CD4-positive, alpha-beta memory T cell (primary cell): ENCODE data around the gene AMIGO3. TPM values are rescaled to one million over a fixed set of nuclear protein-coding genes. Genes with fewer than 3 reads are reported as not detected.

Experiments used
- CTCF ChIA-PET: fragments of 350-600 bp; sonication (Branson Sonifier 250); formaldehyde crosslinking; loops from one replicate; lab custom pipeline; 2021; ENCODE audit warnings: inconsistent platforms; ENCODE audit not compliant: partially characterized antibody; lab: Charles Lee
- POLR2A ChIA-PET: fragments of 350-600 bp; sonication (Branson Sonifier 250); formaldehyde crosslinking; loops from one replicate; lab custom pipeline; 2021; ENCODE audit not compliant: partially characterized antibody; lab: Charles Lee
- DNase-seq, 5 donors: peaks; one replicate each; pipeline versions ENCODE4 v3.0.0 to v3.0.0-alpha.2; 2020 to 2022; ENCODE audit warnings: mixed read lengths in 1 of 5
- H3K27ac ChIP-seq: one replicate; pipeline ENCODE4 v1.7.0; 2013; ENCODE audit warnings: low read depth, low read length
- H3K27me3 ChIP-seq: 2 replicates; pipeline ENCODE4 v1.7.0; 2013; ENCODE audit warnings: mild to moderate bottlenecking, low read length, moderate library complexity; ENCODE audit not compliant: insufficient read depth
- H3K36me3 ChIP-seq: 2 replicates; pipeline ENCODE4 v1.7.0; 2013; ENCODE audit warnings: mild to moderate bottlenecking, low read length, moderate library complexity; ENCODE audit not compliant: insufficient read depth
- H3K4me1 ChIP-seq: 2 replicates; pipeline ENCODE4 v1.7.0; 2013; ENCODE audit warnings: mild to moderate bottlenecking, low read length, moderate library complexity; ENCODE audit not compliant: insufficient read depth
- H3K4me3 ChIP-seq, 2 donors: one replicate each; pipeline ENCODE4 v1.7.0; 2013; ENCODE audit warnings: low read length in 2 of 2, mild to moderate bottlenecking in 1 of 2
- H3K9me3 ChIP-seq, 2 donors: one replicate each; pipeline ENCODE4 v1.7.0; 2013; ENCODE audit warnings: low read length in 2 of 2, control low read depth in 1 of 2; ENCODE audit not compliant: control insufficient read depth in 1 of 2
- H3K27ac Mint-ChIP-seq, 7 donors: one replicate each; pipeline ENCODE4 v1.8.0; 2020 to 2021; ENCODE audit warnings: mixed read lengths in 7 of 7, mild to moderate bottlenecking in 6 of 7, inconsistent platforms in 3 of 7, moderate library complexity in 3 of 7
- H3K27me3 Mint-ChIP-seq, 2 donors: one replicate each; pipeline ENCODE4 v1.8.0; 2020 to 2021; ENCODE audit warnings: mixed read lengths in 2 of 2
- H3K36me3 Mint-ChIP-seq, 2 donors: one replicate each; pipeline ENCODE4 v1.8.0; 2020 to 2021; ENCODE audit warnings: mixed read lengths in 2 of 2, inconsistent platforms in 1 of 2, mild to moderate bottlenecking in 1 of 2
- H3K4me1 Mint-ChIP-seq, 4 donors: one replicate each; pipeline ENCODE4 v1.8.0; 2020 to 2021; ENCODE audit warnings: mixed read lengths in 4 of 4, mild to moderate bottlenecking in 1 of 4
- H3K4me3 Mint-ChIP-seq, 8 donors: one replicate each; pipeline ENCODE4 v1.8.0; 2020 to 2021; ENCODE audit warnings: mixed read lengths in 8 of 8, mild to moderate bottlenecking in 7 of 8, moderate library complexity in 6 of 8, inconsistent platforms in 3 of 8
- H3K9me3 Mint-ChIP-seq, 8 donors: one replicate each; pipeline ENCODE4 v1.8.0; 2020 to 2021; ENCODE audit warnings: mixed read lengths in 8 of 8, mild to moderate bottlenecking in 5 of 8, inconsistent platforms in 3 of 8, moderate library complexity in 1 of 8
- intact Hi-C: fragments of 100-400 bp; cut with micrococcal nuclease; formaldehyde crosslinking; loops from one replicate; pipeline ENCODE4 v1.15.1; 2023
- polyA plus RNA-seq, 2 donors: library from polyadenylated mRNA; unstranded; fragments of 300-500 nt; fragmentation: Illumina TruSeq; gene quantifications; one replicate each; pipeline ENCODE4 v1.2.3, GENCODE V29; 2021
- total RNA-seq, 2 experiments: library from RNA; stranded (reverse); gene quantifications; one replicate each; pipeline ENCODE4 v1.2.3, GENCODE V29; 2021

AMIGO3 gene
- total and polyA plus RNA-seq, 4 experiments from 2014 or later = not detected

- Mint-ChIP-seq H3K4me1 (peaks cover 10 to 23% (median 12%) of the 10 kb centered on the region in 4 donors), H3K4me3 (no peak overlapping the region), H3K9me3 (no peaks in the 10 kb centered on the region), H3K27me3 (no peaks in the 10 kb centered on the region), H3K27ac (no peak overlapping the region), H3K36me3 (peaks cover 34 to 57% of the 10 kb centered on the region in 2 donors)
- ChIA-PET CTCF (no interaction called here), POLR2A (no interaction called here)
- no peak for DNase-seq
- H3K9me3 ChIP-seq = no peaks in the 10 kb centered on the region
- no peaks in the 10 kb centered on the region for H3K27me3 ChIP-seq
- intact Hi-C loops = no loop called here
- no peak overlapping the region for H3K27ac ChIP-seq
- H3K4me1 ChIP-seq = peaks cover 11% of the 10 kb centered on the region
- H3K4me3 ChIP-seq = no peak overlapping the region
- H3K36me3 ChIP-seq = peaks cover 82% of the 10 kb centered on the region
Observed at GRCh38 chr3:49680493-49681231, 38.8 kb downstream of the AMIGO3 start.

- Histone ChIP-seq H3K4me3 (no peak overlapping the region), H3K27me3 (no peaks in the 10 kb centered on the region), H3K9me3 (no peaks in the 10 kb centered on the region), H3K4me1 (peaks cover 32% of the 10 kb centered on the region), H3K27ac (no peak overlapping the region), H3K36me3 (peaks cover 51% of the 10 kb centered on the region)
- Mint-ChIP-seq H3K4me3 (peak overlapping the region in 5 of 8 donors; percentile 34 to 43 (median 38)), H3K36me3 (peaks cover 36 to 53% of the 10 kb centered on the region in 2 donors), H3K4me1 (peaks cover 24 to 50% (median 38%) of the 10 kb centered on the region in 4 donors), H3K27me3 (no peaks in the 10 kb centered on the region), H3K27ac (peak overlapping the region in 1 of 7 donors; percentile 98), H3K9me3 (no peaks in the 10 kb centered on the region)
- CTCF ChIA-PET = interaction anchor here (2.9 kb wide), 1 partner anchor 136 kb away, joined by 15 read pairs; no protein-coding TSS in a partner anchor
- POLR2A ChIA-PET = interaction anchor here (1.2 kb wide), 1 partner anchor 582 kb away, joined by 3 read pairs; the partner anchor contains the start of gene QRICH1
- DNase-seq = no peak
- intact Hi-C loops = loop anchor here (10.0 kb wide), 1 partner anchor 261 kb away; the partner anchor contains the start of genes RHOA and TCTA
Observed at GRCh38 chr3:49675912-49676311, 43.6 kb downstream of the AMIGO3 start.

- Histone ChIP-seq H3K27ac (peak overlapping the region; percentile 77), H3K9me3 (no peaks in the 10 kb centered on the region), H3K36me3 (peaks cover 38% of the 10 kb centered on the region), H3K27me3 (no peaks in the 10 kb centered on the region), H3K4me3 (peak overlapping the region; percentile 48 to 75), H3K4me1 (peaks cover 32% of the 10 kb centered on the region)
- Mint-ChIP-seq H3K27me3 (no peaks in the 10 kb centered on the region), H3K4me1 (peaks cover 20 to 50% (median 34%) of the 10 kb centered on the region in 4 donors), H3K36me3 (peaks cover 25 to 39% of the 10 kb centered on the region in 2 donors), H3K27ac (peak overlapping the region; percentile 29 to 99 (median 89)), H3K4me3 (peak overlapping the region; percentile 90 to 99 (median 94)), H3K9me3 (no peaks in the 10 kb centered on the region)
- POLR2A ChIA-PET = interaction anchor here (0.6 to 4.0 kb wide), 4 partner anchors 44 to 580 kb away, joined by 3 to 85 read pairs (median 3); partner anchors contain the start of genes QRICH1 and USP4
- DNase-seq = peak in 1 of 5 donors; percentile 58
- CTCF ChIA-PET = interaction anchor here (2.9 kb wide), 1 partner anchor 134 kb away, joined by 15 read pairs; no protein-coding TSS in a partner anchor
- intact Hi-C loops = loop anchor here (1.0 to 10.0 kb wide), 6 partner anchors 15 to 332 kb away; partner anchors contain the start of genes DAG1, GMPPB, MST1 and RBM6
Observed at GRCh38 chr3:49674497-49674983, 44.9 kb downstream of the AMIGO3 start.

- intact Hi-C loops = loop anchor here (1.0 to 10.0 kb wide), 6 partner anchors 15 to 332 kb away; partner anchors contain the start of genes DAG1, GMPPB, MST1 and RBM6
- Histone ChIP-seq H3K36me3 (peaks cover 32% of the 10 kb centered on the region), H3K27me3 (no peaks in the 10 kb centered on the region), H3K4me3 (peak within 1 kb of the TSS; percentile 48 to 75), H3K4me1 (peaks cover 32% of the 10 kb centered on the region), H3K27ac (peak within 1 kb of the TSS; percentile 77), H3K9me3 (no peaks in the 10 kb centered on the region)
- ChIA-PET CTCF (interaction anchor here (0.8 to 5.3 kb wide), 4 partner anchors 13 to 220 kb away, joined by 3 to 319 read pairs (median 5); no protein-coding TSS in a partner anchor), POLR2A (interaction anchor here (0.8 to 4.0 kb wide), 4 partner anchors 15 to 334 kb away, joined by 3 to 85 read pairs (median 4); partner anchors contain the start of genes DAG1, MST1 and USP4)
- peak within 1 kb of the TSS; percentile 90 to 99 (median 94) for H3K4me3 Mint-ChIP-seq
- peak; percentile 98 to 99 (median 98) for DNase-seq
- H3K9me3 Mint-ChIP-seq = no peaks in the 10 kb centered on the region
- peaks cover 24 to 36% of the 10 kb centered on the region in 2 donors for H3K36me3 Mint-ChIP-seq
- no peaks in the 10 kb centered on the region for H3K27me3 Mint-ChIP-seq
- peaks cover 20 to 50% (median 34%) of the 10 kb centered on the region in 4 donors for H3K4me1 Mint-ChIP-seq
- H3K27ac Mint-ChIP-seq = peak within 1 kb of the TSS; percentile 97 to 99 (median 98)
Observed at GRCh38 chr3:49673715-49674496, 45.6 kb downstream of the AMIGO3 start, which contains the start of gene APEH. Gene APEH (plus strand): TSS chr3:49674351. CDS start chr3:49674402, 51 bp downstream.

- ChIA-PET POLR2A (interaction anchor here (0.8 to 4.0 kb wide), 4 partner anchors 16 to 333 kb away, joined by 3 to 85 read pairs (median 4); partner anchors contain the start of genes DAG1, MST1 and USP4), CTCF (interaction anchor here (0.6 to 5.3 kb wide), 8 partner anchors 13 to 571 kb away, joined by 3 to 319 read pairs (median 5); partner anchors contain the start of gene BSN)
- Histone ChIP-seq H3K27ac (peak overlapping the region; percentile 77), H3K4me3 (peak overlapping the region; percentile 28 to 75), H3K9me3 (no peaks in the 10 kb centered on the region), H3K4me1 (peaks cover 32% of the 10 kb centered on the region), H3K36me3 (peaks cover 25% of the 10 kb centered on the region), H3K27me3 (no peaks in the 10 kb centered on the region)
- Mint-ChIP-seq H3K36me3 (peaks cover 22 to 32% of the 10 kb centered on the region in 2 donors), H3K4me3 (peak overlapping the region; percentile 90 to 99 (median 94)), H3K27ac (peak overlapping the region; percentile 97 to 99 (median 98)), H3K27me3 (no peaks in the 10 kb centered on the region), H3K4me1 (peaks cover 19 to 48% (median 34%) of the 10 kb centered on the region in 4 donors), H3K9me3 (no peaks in the 10 kb centered on the region)
- intact Hi-C loops = loop anchor here (5.0 to 10.0 kb wide), 3 partner anchors 258 to 331 kb away; partner anchors contain the start of genes RBM6, RHOA, TCTA and USP4
- no peak for DNase-seq
Observed at GRCh38 chr3:49673121-49673714, 46.3 kb downstream of the AMIGO3 start.
